ENCODE measurements around the gene SENP7.

- TF ChIP-seq CTCF (IDR thresholded peaks at IDR 0.05) (no peak), POLR2A (IDR thresholded peaks at IDR 0.05) (no peak)
Measured at GRCh38 chr3:101548527-101549105, 35.6 kb upstream of the SENP7 start.

All from heart left ventricle (tissue), 13 donors.